Ecto neural progenitor cell (in vitro differentiated cells): ENCODE data around the gene GHRHR.
A peak's percentile ranks its signal among the peaks of the same experiment; 100 is the strongest.

ENCODE experiments used
- DNase-seq: peaks from one replicate; pipeline ENCODE4 v3.0.0-alpha.2; 2018; ENCODE audit warnings: low spot score

GHRHR gene

GRCh38 chr7:30963842-30964241, at the start of gene GHRHR:
Gene GHRHR, plus strand, starts transcription at chr7:30963953. Its CDS starts 116 bp downstream, at chr7:30964069.
- no peak for DNase-seq

DNA sequence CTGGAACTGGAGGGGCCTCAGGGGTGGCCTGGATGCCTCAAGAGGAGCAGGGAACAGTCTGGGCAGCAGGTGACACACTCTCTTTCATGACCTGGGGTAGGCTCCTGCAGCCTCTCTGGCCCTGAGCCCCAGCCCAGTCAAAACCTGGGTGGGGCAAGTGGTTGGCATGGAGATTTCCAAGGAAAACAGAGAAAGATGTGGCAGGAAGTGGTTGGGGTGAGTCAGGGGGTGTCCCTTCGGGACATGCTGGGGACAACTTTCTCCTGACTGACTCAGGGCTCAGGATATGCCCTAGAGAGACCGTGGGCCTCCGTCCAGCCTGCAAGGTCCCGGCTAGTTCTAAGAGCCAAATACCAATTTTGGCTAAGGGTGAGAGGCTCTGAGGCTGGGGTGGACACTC, 49.2 kb upstream of the GHRHR start:
- no peak for DNase-seq

DNA sequence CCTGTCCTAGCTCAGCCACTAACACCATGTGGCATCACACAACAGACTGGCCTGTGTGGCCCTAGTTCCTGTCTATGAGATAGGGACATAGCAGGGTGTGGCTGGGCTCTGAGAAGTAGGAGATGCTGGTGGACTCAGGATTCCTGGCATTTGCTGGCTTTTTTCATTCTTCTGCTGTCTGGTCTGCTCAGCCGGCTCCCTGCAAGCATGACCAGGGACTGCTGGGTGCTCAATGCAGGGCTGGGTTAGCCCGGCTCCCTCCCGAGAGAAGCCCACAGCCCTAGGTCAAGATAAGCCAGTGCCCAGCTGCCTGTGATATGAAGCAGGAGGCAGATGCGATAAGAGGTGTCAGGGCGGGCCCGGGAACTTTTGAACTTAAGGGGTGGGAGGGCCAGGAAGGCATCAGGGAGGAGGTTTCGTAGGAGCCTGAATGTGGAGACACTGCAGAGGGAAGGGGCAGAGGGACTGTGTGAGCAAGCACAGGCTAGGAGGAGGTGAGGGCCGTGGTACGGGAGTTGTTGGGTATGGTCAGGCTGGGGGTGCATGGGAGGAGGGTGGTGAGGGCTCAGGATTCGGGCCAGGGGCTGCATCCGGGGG, 48.6 kb upstream of the GHRHR start:
- DNase-seq = no peak

- DNase-seq = no peak
Observed at GRCh38 chr7:30915751-30916150, 48.0 kb upstream of the GHRHR start.

GRCh38 chr7:30916255-30916654, 47.5 kb upstream of the GHRHR start:
- no peak for DNase-seq

GRCh38 chr7:30916767-30917166, 47.0 kb upstream of the GHRHR start:
- DNase-seq = no peak

GRCh38 chr7:30917216-30917893, 46.4 kb upstream of the GHRHR start:
- DNase-seq = no peak

- DNase-seq = no peak
Observed at GRCh38 chr7:30918676-30919075, 45.1 kb upstream of the GHRHR start.

DNA sequence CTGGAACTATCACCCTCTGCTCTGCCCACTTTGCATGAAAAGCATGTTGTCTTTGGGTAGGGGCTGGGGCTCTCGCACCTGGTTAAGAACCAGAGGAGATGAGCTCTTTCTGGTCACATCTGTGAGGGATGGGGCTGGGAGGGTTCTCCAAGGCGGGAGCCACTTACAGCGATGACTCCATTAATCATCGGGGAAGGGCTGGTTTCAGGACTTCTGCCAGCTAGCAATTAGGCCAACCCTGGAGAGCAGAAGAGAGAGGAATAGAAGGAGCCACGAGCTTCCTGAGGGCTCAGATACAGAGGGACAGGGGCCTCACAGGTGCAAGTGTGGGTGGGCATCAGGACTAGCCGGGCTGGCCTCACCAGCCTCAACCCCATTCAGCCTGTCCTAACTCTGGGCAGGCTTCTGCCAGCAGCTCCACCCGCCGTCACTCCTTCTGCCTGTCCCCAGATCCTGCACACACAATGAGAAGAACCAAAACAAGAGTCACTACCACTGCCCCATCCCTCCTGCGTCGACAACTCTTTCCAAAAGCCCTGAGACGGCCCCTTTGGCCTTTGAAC, 43.7 kb upstream of the GHRHR start:
- no peak for DNase-seq

DNA sequence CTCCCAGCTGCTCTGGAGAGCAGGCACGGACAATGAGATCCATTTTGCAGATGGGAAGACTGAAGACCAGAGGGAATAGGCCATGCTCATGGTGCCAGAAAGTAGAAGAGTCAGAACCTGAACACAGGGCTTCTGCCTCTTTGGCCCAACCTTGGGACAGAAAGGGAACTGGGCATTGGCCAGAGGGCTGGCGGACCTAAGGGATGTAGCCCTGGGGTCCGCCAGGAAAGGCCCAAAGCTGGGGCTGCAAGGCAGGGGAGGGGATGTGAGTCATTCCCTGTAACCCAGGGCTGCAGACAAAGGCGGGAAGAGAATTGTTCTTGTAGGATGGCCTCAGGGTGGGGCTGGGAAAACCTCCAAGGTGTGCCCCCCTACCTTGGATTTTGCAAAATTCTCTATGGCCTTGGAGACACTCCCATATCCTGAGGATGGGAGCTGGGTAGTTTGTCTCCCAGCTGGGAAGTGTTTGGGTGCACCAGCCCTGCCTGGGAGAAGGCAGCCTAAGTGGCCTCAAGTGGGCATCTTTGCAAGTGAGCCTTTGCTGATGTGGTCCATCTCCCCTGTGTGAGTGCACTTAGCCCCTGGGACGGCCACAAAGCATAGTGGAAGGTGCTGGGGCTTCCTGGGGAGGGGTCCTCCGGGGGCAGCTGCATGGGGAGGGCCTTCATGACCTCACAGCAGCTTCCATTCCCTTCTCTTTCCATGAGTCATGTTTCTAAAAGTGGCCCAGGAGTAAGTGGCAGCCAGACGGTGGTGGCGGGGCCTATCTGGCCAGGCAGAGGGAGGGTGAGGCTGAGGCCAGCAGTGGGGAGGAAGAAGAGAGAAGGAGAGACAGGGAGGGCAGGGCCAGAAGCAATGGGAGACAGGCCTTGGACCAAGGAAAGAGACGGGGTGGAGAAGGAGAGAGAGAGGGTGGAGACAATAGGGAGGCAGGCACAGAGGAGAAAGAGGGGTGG, 42.9 kb upstream of the GHRHR start:
- DNase-seq = peak; percentile 41

DNA sequence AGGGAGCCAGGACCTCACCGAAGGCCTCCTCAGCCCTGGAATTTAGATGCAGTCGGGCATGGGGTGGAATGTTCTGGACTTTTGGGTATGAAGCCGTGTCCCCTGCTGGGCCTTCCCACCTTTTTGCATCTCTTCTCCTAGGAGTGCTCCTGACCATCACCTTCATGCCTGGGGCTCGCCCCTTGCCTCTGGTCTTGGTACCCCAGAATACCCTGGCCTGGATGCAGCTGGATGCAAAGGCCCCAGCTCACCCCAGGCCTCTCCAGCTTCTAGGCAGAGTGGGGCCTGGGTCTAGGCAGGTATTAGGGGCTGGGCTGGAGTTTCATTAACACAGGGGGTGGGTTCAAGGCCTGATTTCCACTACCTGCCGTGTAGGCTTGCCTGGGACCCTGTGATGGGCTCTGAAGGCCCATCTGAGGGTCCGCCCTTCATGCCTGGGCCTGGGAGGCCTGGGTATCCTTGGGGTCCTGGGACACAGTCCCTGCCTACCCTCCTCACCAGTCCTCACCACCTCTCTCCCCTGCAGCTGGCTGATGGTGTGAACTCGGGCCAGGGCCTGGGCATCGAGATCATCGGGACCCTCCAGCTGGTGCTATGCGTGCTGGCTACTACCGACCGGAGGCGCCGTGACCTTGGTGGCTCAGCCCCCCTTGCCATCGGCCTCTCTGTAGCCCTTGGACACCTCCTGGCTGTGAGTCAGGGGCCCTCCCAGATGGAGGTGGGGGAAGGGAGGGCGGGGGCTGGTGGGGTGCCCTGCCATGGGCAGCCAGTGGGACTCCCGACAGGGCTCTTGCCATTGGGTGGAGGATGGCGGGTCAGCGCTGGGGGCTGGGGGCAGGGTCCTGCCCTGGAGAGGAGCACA, 42.0 kb upstream of the GHRHR start:
- peak; percentile 43 for DNase-seq

DNA sequence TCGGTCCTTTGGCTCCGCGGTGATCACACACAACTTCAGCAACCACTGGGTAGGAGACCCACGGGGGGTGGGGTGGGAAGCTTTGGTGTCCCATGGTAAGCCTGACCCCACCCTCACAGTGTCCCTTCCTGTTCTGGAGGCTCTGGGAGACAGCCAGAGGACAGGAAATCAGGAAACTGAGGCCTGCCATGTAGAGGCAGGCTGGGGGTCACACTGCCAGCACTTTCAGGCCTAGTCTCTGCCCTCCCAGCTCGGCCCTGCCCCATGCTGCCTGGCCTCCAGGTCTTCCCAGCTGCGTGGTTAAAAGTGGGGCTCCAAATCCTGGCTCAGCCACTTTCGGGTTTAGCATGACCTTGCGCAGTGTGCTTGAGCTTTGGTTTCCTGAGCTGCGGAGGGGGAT, 41.2 kb upstream of the GHRHR start:
- DNase-seq = peak; percentile 40

DNA sequence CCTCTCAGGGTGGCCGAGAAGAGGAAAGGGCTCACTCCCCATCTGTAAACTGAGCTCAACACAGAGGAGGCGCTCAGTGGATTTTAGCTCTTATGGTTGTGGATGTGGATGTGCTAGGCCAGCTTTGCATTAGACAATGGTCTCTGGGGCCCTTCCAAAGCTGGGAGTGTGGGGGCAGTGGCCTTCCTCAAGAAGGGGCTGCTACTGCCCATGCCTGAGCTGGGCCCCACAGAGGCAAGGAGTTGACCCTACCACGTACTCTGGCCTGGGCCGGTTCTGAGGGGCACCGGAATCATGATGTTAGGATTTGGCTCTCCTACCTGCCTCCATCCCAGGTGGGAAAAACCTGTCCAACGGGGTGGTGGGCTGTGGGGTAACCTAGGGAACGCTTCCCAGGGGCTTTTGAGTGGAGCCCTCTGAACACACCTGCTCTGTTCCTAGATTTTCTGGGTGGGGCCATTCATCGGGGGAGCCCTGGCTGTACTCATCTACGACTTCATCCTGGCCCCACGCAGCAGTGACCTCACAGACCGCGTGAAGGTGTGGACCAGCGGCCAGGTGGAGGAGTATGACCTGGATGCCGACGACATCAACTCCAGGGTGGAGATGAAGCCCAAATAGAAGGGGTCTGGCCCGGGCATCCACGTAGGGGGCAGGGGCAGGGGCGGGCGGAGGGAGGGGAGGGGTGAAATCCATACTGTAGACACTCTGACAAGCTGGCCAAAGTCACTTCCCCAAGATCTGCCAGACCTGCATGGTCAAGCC, 40.6 kb upstream of the GHRHR start:
- peak; percentile 34 for DNase-seq

DNA sequence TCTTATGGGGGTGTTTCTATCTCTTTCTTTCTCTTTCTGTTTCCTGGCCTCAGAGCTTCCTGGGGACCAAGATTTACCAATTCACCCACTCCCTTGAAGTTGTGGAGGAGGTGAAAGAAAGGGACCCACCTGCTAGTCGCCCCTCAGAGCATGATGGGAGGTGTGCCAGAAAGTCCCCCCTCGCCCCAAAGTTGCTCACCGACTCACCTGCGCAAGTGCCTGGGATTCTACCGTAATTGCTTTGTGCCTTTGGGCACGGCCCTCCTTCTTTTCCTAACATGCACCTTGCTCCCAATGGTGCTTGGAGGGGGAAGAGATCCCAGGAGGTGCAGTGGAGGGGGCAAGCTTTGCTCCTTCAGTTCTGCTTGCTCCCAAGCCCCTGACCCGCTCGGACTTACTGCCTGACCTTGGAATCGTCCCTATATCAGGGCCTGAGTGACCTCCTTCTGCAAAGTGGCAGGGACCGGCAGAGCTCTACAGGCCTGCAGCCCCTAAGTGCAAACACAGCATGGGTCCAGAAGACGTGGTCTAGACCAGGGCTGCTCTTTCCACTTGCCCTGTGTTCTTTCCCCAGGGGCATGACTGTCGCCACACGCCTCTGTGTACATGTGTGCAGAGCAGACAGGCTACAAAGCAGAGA, 39.9 kb upstream of the GHRHR start:
- peak; percentile 38 for DNase-seq

GRCh38 chr7:30924624-30925023, 39.1 kb upstream of the GHRHR start:
- no peak for DNase-seq

GRCh38 chr7:30925117-30925516, 38.6 kb upstream of the GHRHR start:
- DNase-seq = no peak

DNA sequence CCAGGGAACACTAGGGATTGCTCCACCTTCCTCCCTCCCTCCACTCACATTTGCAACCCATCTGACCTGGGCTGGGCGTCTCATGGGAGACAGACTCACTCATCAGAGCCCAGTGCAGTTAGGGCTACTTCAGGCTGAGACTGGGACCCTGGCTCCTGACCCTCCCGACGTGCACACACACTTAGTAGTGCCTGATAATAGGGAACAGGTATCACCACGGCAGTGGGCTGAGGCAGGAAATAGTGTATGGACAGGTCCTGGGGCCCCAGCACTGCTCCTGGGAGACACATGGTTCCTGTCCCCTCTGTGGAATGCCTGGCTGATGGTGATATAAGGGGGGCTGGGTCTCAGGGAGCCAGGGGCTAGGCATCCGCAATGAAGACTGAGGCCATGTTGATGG, 37.8 kb upstream of the GHRHR start:
- DNase-seq = peak; percentile 35

GRCh38 chr7:30926313-30926712, 37.4 kb upstream of the GHRHR start:
- DNase-seq = no peak

GRCh38 chr7:30927040-30927439, 36.7 kb upstream of the GHRHR start:
- DNase-seq = no peak

GRCh38 chr7:30927559-30927958, 36.2 kb upstream of the GHRHR start:
- no peak for DNase-seq
